ENCODE results near the gene SYT15B. TPM values are rescaled to one million over a fixed set of nuclear protein-coding genes. Genes with fewer than 3 reads are reported as not detected.

The SYT15B gene
- total RNA-seq, 1 experiment from 2014 or later = not detected

Other genes starting within 250 kb of the SYT15B start
- gene AGAP9, start 240.0 kb downstream of the SYT15B start, total RNA-seq (2014; rRNA removed) = 5.6 and 7.1 TPM in 2 replicates
- gene NPY4R2, start 155.1 kb upstream of the SYT15B start, total RNA-seq (2014; rRNA removed) = not detected in 2 replicates
- gene FAM25C, start 236.2 kb upstream of the SYT15B start, total RNA-seq (2014; rRNA removed) = not detected in 2 replicates

Measured in PC-3 (cell line).